ENCODE measurements around the gene PADI2.

DNA sequence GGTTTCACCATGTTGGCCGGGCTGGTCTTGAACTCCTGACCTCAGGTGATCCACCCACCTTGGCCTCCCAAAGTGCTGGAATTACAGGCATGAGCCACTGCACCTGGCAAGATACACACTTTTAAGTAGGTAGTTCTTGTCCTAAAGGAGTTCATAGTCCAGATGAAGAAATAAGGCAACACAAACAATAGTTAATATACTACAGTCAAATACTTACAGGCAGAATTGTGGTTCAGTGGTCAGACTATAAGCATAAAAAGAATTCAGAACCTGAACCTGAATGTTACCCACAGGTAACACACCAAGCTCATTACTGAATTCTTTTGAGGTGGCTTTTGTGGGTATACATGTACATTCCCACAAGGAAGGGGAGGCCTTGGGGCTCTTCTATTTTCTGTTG, 67.2 kb downstream of the PADI2 start:
- TF ChIP-seq, protein P1, sequence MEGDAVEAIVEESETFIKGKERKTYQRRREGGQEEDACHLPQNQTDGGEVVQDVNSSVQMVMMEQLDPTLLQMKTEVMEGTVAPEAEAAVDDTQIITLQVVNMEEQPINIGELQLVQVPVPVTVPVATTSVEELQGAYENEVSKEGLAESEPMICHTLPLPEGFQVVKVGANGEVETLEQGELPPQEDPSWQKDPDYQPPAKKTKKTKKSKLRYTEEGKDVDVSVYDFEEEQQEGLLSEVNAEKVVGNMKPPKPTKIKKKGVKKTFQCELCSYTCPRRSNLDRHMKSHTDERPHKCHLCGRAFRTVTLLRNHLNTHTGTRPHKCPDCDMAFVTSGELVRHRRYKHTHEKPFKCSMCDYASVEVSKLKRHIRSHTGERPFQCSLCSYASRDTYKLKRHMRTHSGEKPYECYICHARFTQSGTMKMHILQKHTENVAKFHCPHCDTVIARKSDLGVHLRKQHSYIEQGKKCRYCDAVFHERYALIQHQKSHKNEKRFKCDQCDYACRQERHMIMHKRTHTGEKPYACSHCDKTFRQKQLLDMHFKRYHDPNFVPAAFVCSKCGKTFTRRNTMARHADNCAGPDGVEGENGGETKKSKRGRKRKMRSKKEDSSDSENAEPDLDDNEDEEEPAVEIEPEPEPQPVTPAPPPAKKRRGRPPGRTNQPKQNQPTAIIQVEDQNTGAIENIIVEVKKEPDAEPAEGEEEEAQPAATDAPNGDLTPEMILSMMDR (IDR thresholded peaks at IDR 0.05) = no peak
- no peak for TF ChIP-seq POLR2A (IDR thresholded peaks at IDR 0.05)

Data from uterus (tissue), 2 donors.